NB4 (cell line): ENCODE data around the gene AP4M1.

Experiments
- CTCF ChIP-seq: IDR thresholded peaks from one replicate; pipeline ENCODE4 v1.5.1; 2012; ENCODE audit warnings: low read depth, low read length
- MYC ChIP-seq: IDR thresholded peaks from 2 replicates; pipeline ENCODE4 v1.6.1; 2011; ENCODE audit warnings: low read depth, low read length

GRCh38 chr7:100111914-100112313 is 10.5 kb downstream of the AP4M1 start:
- TF ChIP-seq CTCF (no peak), MYC (no peak)
